T-helper 2 cell treated with Interferon-gamma antibody and Interleukin-4, amounts not matched to agents 5 μg/mL and 100 μg/mL, for 36 hours (primary cell): ENCODE measurements around the gene EGR2.

Experiments
- DNase-seq: peaks from one replicate; pipeline ENCODE4 v3.0.0; 2021; ENCODE audit warnings: low spot score
- H3K27ac Mint-ChIP-seq: one replicate; pipeline ENCODE4 v1.8.0; 2021; ENCODE audit warnings: mild to moderate bottlenecking, mixed read lengths
- H3K27me3 Mint-ChIP-seq: one replicate; pipeline ENCODE4 v1.8.0; 2021; ENCODE audit warnings: low read depth, mixed read lengths
- H3K36me3 Mint-ChIP-seq: one replicate; pipeline ENCODE4 v1.8.0; 2021; ENCODE audit warnings: low read depth, mixed read lengths
- H3K4me1 Mint-ChIP-seq: one replicate; pipeline ENCODE4 v1.8.0; 2021; ENCODE audit warnings: low read depth, mixed read lengths
- H3K4me3 Mint-ChIP-seq: one replicate; pipeline ENCODE4 v1.8.0; 2022; ENCODE audit warnings: mild to moderate bottlenecking, moderate library complexity, mixed read lengths
- H3K9me3 Mint-ChIP-seq: one replicate; pipeline ENCODE4 v1.8.0; 2021; ENCODE audit warnings: mixed read lengths

The EGR2 gene

DNA sequence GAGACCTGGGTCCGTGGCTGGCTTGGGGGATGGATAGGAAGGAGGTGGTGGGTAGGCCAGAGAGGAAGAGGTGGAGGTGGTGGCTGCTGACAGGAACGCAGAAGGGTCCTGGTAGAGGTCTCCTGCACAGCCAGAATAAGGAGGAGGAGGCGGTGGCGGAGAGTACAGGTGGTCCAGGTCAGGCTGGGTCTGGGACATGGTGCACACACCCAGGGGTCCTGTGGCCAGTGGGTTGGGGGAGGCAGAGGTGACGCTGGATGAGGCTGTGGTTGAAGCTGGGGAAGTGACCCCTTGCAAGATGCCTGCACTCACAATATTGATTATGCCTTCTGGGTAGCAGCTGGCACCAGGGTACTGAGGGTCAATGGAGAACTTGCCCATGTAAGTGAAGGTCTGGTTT lies 2.2 kb downstream of the EGR2 start:
- peaks cover 45% of the 10 kb centered on the region for H3K4me1 Mint-ChIP-seq
- H3K36me3 Mint-ChIP-seq = peaks cover 32% of the 10 kb centered on the region
- peaks cover 39% of the 10 kb centered on the region for H3K27me3 Mint-ChIP-seq
- peak overlapping the region; percentile 89 for H3K4me3 Mint-ChIP-seq
- DNase-seq = no peak
- H3K27ac Mint-ChIP-seq = no peak overlapping the region
- H3K9me3 Mint-ChIP-seq = no peaks in the 10 kb centered on the region

DNA sequence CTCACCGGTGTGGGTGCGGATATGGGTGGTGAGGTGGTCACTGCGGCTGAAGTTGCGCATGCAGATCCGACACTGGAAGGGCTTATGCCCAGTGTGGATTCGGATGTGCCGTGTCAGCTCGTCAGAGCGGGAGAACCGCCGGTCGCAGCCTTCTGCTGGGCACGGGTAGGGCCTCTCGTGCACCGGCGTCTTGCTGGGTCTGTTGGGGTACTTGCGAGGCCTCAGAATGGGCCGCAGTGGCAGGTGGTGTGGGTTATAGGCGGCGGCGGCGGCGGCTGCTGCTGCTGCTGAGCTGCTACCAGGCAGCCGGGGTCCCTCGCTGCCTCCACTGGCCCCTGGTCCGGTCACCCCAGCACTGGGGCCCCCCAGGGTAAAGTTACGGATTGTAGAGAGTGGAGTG lies 2.7 kb downstream of the EGR2 start:
- Mint-ChIP-seq H3K9me3 (no peaks in the 10 kb centered on the region), H3K27ac (no peak overlapping the region), H3K36me3 (peaks cover 37% of the 10 kb centered on the region), H3K4me1 (peaks cover 48% of the 10 kb centered on the region), H3K27me3 (peaks cover 38% of the 10 kb centered on the region), H3K4me3 (peak overlapping the region; percentile 89)
- no peak for DNase-seq

DNA sequence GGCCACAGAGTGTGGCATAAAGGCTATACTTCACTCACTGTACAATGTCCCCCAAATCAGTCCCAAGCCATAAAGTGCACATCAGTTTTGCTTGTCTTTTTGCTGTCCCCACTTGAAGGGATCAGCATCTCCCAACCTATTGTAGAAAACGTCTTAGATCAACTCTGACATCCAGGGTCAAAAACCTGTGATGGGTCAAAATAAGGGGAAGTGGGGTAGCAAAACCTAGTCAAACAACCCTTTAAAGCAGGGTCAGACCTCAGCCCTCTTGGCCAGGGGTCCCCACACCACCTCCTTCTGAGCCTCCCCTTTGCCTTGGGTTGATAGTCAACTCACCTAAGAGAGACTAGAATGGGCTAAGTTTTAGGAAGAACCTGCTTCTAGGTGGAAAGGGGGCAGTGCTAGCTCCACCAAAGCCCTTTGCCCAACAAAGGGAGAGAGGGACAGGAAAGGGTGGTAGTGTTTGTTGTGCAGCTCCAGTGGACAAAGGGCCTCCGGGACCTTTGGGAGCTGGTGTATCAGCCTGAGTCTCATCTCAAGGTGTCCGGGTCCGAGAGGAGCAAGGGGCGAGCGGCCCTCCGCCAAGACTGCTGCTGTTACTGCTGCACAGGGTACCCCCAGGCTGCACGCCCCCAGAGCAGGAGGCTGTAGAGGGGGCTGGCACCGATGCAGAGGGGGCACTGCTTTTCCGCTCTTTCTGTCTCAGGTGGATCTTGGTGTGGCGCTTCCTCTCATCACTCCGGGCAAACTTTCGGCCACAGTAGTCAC lies 3.3 kb downstream of the EGR2 start:
- Mint-ChIP-seq H3K4me1 (peaks cover 45% of the 10 kb centered on the region), H3K36me3 (peaks cover 43% of the 10 kb centered on the region), H3K27ac (no peak overlapping the region)

GRCh38 chr10:62811159-62811875 lies 4.8 kb downstream of the EGR2 start:
- peaks cover 56% of the 10 kb centered on the region for H3K4me1 Mint-ChIP-seq
- peaks cover 57% of the 10 kb centered on the region for H3K36me3 Mint-ChIP-seq
- H3K4me3 Mint-ChIP-seq = peak overlapping the region; percentile 51
- H3K9me3 Mint-ChIP-seq = no peaks in the 10 kb centered on the region
- H3K27ac Mint-ChIP-seq = peak overlapping the region; percentile 45
- peak; percentile 91 for DNase-seq
- peaks cover 34% of the 10 kb centered on the region for H3K27me3 Mint-ChIP-seq

More for the DNA sequence above, 3.3 kb downstream of the EGR2 start:
- DNase-seq = no peak
- Mint-ChIP-seq H3K27me3 (peaks cover 34% of the 10 kb centered on the region), H3K9me3 (no peaks in the 10 kb centered on the region), H3K4me3 (peak overlapping the region; percentile 16)

GRCh38 chr10:62810156-62810902 lies 5.8 kb downstream of the EGR2 start:
- Mint-ChIP-seq H3K27me3 (peaks cover 27% of the 10 kb centered on the region), H3K9me3 (no peaks in the 10 kb centered on the region), H3K36me3 (peaks cover 57% of the 10 kb centered on the region), H3K27ac (peak overlapping the region; percentile 24), H3K4me3 (no peak overlapping the region), H3K4me1 (peaks cover 53% of the 10 kb centered on the region)
- no peak for DNase-seq

DNA sequence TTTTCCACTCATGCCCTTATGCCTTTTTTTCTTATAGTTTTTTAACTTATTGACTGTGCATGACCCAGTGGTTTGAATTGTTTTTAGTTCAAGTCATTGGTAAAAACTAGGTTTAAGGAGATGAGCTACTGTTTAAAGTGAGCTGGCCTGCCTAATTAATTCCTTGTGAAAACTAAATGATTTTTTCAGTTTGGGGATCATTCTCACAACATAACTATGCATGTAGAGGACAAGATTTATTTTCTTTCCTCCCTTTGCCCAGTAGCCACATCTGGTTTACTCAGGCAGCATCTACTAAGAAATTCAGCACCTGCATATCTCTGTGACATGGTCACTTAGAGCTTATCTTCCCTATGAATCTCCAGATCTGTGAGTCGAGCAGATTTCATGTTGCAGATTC lies 9.9 kb downstream of the EGR2 start:
- Mint-ChIP-seq H3K27me3 (peaks cover under 1% of the 10 kb centered on the region), H3K9me3 (no peaks in the 10 kb centered on the region), H3K4me3 (peak overlapping the region; percentile 86), H3K27ac (peak overlapping the region; percentile 53), H3K36me3 (peaks cover 42% of the 10 kb centered on the region), H3K4me1 (peaks cover 34% of the 10 kb centered on the region)
- no peak for DNase-seq

- Mint-ChIP-seq H3K27me3 (peaks cover 8% of the 10 kb centered on the region), H3K36me3 (peaks cover 39% of the 10 kb centered on the region), H3K9me3 (no peaks in the 10 kb centered on the region), H3K4me1 (peaks cover 26% of the 10 kb centered on the region), H3K27ac (peak overlapping the region; percentile 84), H3K4me3 (peak overlapping the region; percentile 86)
- no peak for DNase-seq
Measured at GRCh38 chr10:62805231-62806099, 10.7 kb downstream of the EGR2 start.

GRCh38 chr10:62804356-62805230 lies 11.6 kb downstream of the EGR2 start, which contains the start of gene ADO:
ADO (plus strand) TSS chr10:62804720; CDS start chr10:62805060, 340 bp downstream.
- Mint-ChIP-seq H3K4me1 (peaks cover 26% of the 10 kb centered on the region), H3K27ac (peak within 1 kb of the TSS; percentile 99), H3K4me3 (peak within 1 kb of the TSS; percentile 94), H3K36me3 (peaks cover 33% of the 10 kb centered on the region), H3K27me3 (peaks cover 16% of the 10 kb centered on the region), H3K9me3 (no peaks in the 10 kb centered on the region)
- peak; percentile 77 for DNase-seq

GRCh38 chr10:62803724-62804355 lies 12.3 kb downstream of the EGR2 start:
- DNase-seq = no peak
- Mint-ChIP-seq H3K36me3 (peaks cover 29% of the 10 kb centered on the region), H3K27ac (peak overlapping the region; percentile 99), H3K4me3 (peak overlapping the region; percentile 94), H3K9me3 (no peaks in the 10 kb centered on the region), H3K4me1 (peaks cover 26% of the 10 kb centered on the region), H3K27me3 (peaks cover 24% of the 10 kb centered on the region)

GRCh38 chr10:62801871-62802270 lies 14.3 kb downstream of the EGR2 start:
- no peak for DNase-seq
- Mint-ChIP-seq H3K27ac (no peak overlapping the region), H3K4me3 (no peak overlapping the region), H3K9me3 (no peaks in the 10 kb centered on the region), H3K4me1 (peaks cover 16% of the 10 kb centered on the region), H3K27me3 (peaks cover 43% of the 10 kb centered on the region), H3K36me3 (peaks cover 11% of the 10 kb centered on the region)

DNA sequence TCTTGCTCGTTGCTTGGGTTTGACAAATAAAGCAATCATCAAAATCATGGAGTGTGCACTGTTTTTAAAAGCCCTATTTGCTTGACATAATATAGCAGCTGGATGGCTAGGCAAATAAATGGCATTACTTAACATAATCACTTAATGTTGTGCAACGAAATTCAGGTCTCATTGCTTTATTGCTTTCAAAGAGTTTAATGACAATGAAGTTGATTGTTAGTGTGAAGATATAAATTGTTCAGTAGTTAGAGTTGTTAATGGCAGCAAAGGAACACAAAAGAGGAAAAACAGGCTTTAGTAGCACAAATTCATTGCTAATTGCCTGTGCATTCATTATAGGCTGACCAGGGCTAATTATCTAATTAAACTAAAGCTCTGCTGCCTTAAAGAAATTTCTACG lies 19.3 kb downstream of the EGR2 start:
- no peak for DNase-seq
- no peaks in the 10 kb centered on the region for H3K9me3 Mint-ChIP-seq
- no peak overlapping the region for H3K4me3 Mint-ChIP-seq
- no peaks in the 10 kb centered on the region for H3K36me3 Mint-ChIP-seq
- no peaks in the 10 kb centered on the region for H3K4me1 Mint-ChIP-seq
- peaks cover 71% of the 10 kb centered on the region for H3K27me3 Mint-ChIP-seq
- no peak overlapping the region for H3K27ac Mint-ChIP-seq

DNA sequence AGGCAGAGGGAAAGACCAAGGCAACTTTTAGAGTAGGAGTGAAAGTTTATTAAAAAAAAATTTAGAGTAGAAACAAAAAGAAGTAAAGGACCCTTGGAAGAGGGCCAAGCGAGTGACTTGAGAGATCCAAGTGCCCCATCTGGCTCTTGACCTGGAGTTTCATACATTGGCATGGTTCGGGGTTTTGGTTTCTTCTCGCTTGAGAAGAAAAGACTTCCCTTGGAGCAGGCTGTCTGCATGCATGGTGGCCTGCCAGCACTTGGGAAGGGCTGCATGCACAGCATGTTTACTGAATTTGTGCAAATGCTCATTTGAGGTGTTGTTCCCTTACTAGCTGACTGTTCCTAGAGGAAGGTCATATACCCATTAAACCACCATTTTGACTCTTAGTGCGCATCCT lies 20.4 kb downstream of the EGR2 start:
- no peaks in the 10 kb centered on the region for H3K4me1 Mint-ChIP-seq
- H3K4me3 Mint-ChIP-seq = no peak overlapping the region
- no peak overlapping the region for H3K27ac Mint-ChIP-seq
- H3K9me3 Mint-ChIP-seq = no peaks in the 10 kb centered on the region
- no peak for DNase-seq
- peaks cover 68% of the 10 kb centered on the region for H3K27me3 Mint-ChIP-seq
- no peaks in the 10 kb centered on the region for H3K36me3 Mint-ChIP-seq
